Hepatocyte (in vitro differentiated cells): Measurements from ENCODE around the gene SETX.

ENCODE experiments used
- CTCF ChIP-seq: fragments of 200-600 bp; sonication (generic); IDR thresholded peaks from 2 replicates; pipeline ENCODE4 v1.5.1; 2016; ENCODE audit warnings: antibody characterized with exemption, mild to moderate bottlenecking; ENCODE audit not compliant: poor library complexity
- EZH2 ChIP-seq: fragments of 200-600 bp; sonication (generic); IDR thresholded peaks from 2 replicates; pipeline ENCODE4 v1.6.1; 2016; ENCODE audit warnings: antibody characterized with exemption, mild to moderate bottlenecking, borderline replicate concordance

- TF ChIP-seq CTCF (no peak), EZH2 (no peak)
Observed at GRCh38 chr9:132390966-132391365, 36.2 kb upstream of the SETX start.
